ENCODE measurements around the gene NFATC1. TPM values are rescaled to one million over a fixed set of nuclear protein-coding genes. Genes with fewer than 3 reads are reported as not detected.

NFATC1 gene
- total RNA-seq, 1 donor from 2014 or later: 64.1 TPM

- DNase-seq (ENCODE audit: low spot score in 2 of 2): peak in 1 of 2 donors; percentile 24
- Histone ChIP-seq H3K27me3 (no peaks in the 10 kb centered on the region), H3K27ac (no peak overlapping the region), H3K36me3 (peaks cover 30 to 33% of the 10 kb centered on the region in 2 donors), H3K9me3 (no peaks in the 10 kb centered on the region), H3K4me3 (no peak overlapping the region), H3K4me1 (peaks cover 0 to 19% of the 10 kb centered on the region in 2 donors)
- intact Hi-C loops (cut with DNase I): no loop called here
- TF ChIP-seq CTCF (IDR thresholded peaks at IDR 0.05): no peak
Measured at GRCh38 chr18:79483971-79484491, 88.3 kb downstream of the NFATC1 start.

GRCh38 chr18:79484661-79485621, 89.2 kb downstream of the NFATC1 start:
- intact Hi-C loops (cut with DNase I): no loop called here
- TF ChIP-seq CTCF (IDR thresholded peaks at IDR 0.05): no peak
- Histone ChIP-seq H3K36me3 (peaks cover 25 to 27% of the 10 kb centered on the region in 2 donors), H3K27ac (peak overlapping the region; percentile 19 to 57), H3K27me3 (no peaks in the 10 kb centered on the region), H3K9me3 (no peaks in the 10 kb centered on the region), H3K4me3 (peak overlapping the region; percentile 29 to 47), H3K4me1 (peaks cover 0 to 19% of the 10 kb centered on the region in 2 donors)
- DNase-seq (ENCODE audit: low spot score in 2 of 2): peak in 1 of 2 donors; percentile 69

GRCh38 chr18:79485788-79486355, 90.1 kb downstream of the NFATC1 start:
- DNase-seq (ENCODE audit: low spot score in 2 of 2): peak in 1 of 2 donors; percentile 71
- Histone ChIP-seq H3K36me3 (peaks cover 27 to 30% of the 10 kb centered on the region in 2 donors), H3K4me1 (peaks cover 0 to 19% of the 10 kb centered on the region in 2 donors), H3K9me3 (no peaks in the 10 kb centered on the region), H3K4me3 (peak overlapping the region; percentile 29 to 47), H3K27me3 (no peaks in the 10 kb centered on the region), H3K27ac (peak overlapping the region; percentile 57 to 70)
- TF ChIP-seq CTCF (IDR thresholded peaks at IDR 0.05): no peak
- intact Hi-C loops (cut with DNase I): no loop called here

- intact Hi-C loops (cut with DNase I): no loop called here
- peak in 1 of 2 donors; percentile 64 for DNase-seq (ENCODE audit: low spot score in 2 of 2)
- no peaks in the 10 kb centered on the region for H3K27me3 ChIP-seq
- H3K4me1 ChIP-seq: peaks cover 0 to 19% of the 10 kb centered on the region in 2 donors
- TF ChIP-seq CTCF (IDR thresholded peaks at IDR 0.05): no peak
- peak overlapping the region; percentile 57 to 70 for H3K27ac ChIP-seq
- no peaks in the 10 kb centered on the region for H3K9me3 ChIP-seq
- peaks cover 27 to 34% of the 10 kb centered on the region in 2 donors for H3K36me3 ChIP-seq
- peak overlapping the region in 1 of 2 donors; percentile 36 for H3K4me3 ChIP-seq
Measured at GRCh38 chr18:79486356-79487182, 90.8 kb downstream of the NFATC1 start.

GRCh38 chr18:79487183-79487800, 91.6 kb downstream of the NFATC1 start:
- intact Hi-C loops (cut with DNase I): no loop called here
- Histone ChIP-seq H3K27me3 (no peaks in the 10 kb centered on the region), H3K4me3 (no peak overlapping the region), H3K9me3 (no peaks in the 10 kb centered on the region), H3K36me3 (peaks cover 27 to 37% of the 10 kb centered on the region in 2 donors), H3K27ac (no peak overlapping the region), H3K4me1 (peaks cover 0 to 19% of the 10 kb centered on the region in 2 donors)
- DNase-seq (ENCODE audit: low spot score in 2 of 2): peak in 1 of 2 donors; percentile 56
- no peak for TF ChIP-seq CTCF (IDR thresholded peaks at IDR 0.05)

Measured in ascending aorta (tissue), 2 donors.